SU-DHL-6 (cell line): ENCODE results near the gene CDC42BPA.

ENCODE experiments used
- H2AFZ ChIP-seq: fragments of 200-600 bp; sonication (generic); 2 replicates; pipeline ENCODE4 v1.6.1; 2014; ENCODE audit warnings: low read depth, mild to moderate bottlenecking, moderate library complexity, mixed read lengths, antibody characterized with exemption, low read length; ENCODE audit not compliant: severe bottlenecking
- H3F3A ChIP-seq: fragments of 200-600 bp; shearing (Covaris generic); 2 replicates; pipeline ENCODE4 v1.6.0; 2016; ENCODE audit warnings: antibody characterized with exemption, mild to moderate bottlenecking; ENCODE audit not compliant: insufficient read depth
- H3K27ac ChIP-seq: fragments of 200-600 bp; sonication (generic); 2 replicates; pipeline ENCODE4 v1.5.1; 2016; ENCODE audit warnings: low read depth, mild to moderate bottlenecking, low read length, moderate library complexity, mixed read lengths
- H3K27me3 ChIP-seq: fragments of 200-600 bp; sonication (generic), shearing (Covaris generic); 2 replicates; pipeline ENCODE4 v1.6.0; 2014; ENCODE audit warnings: mild to moderate bottlenecking, low read length
- H3K36me3 ChIP-seq: fragments of 200-600 bp; sonication (generic); 2 replicates; pipeline ENCODE4 v1.6.1; 2014; ENCODE audit warnings: mild to moderate bottlenecking, low read length, mixed read lengths
- H3K4me2 ChIP-seq: fragments of 300-600, 200-600 bp; shearing (Covaris generic), sonication (generic); 2 replicates; pipeline ENCODE4 v1.6.0; 2014; ENCODE audit warnings: low read length, low read depth, mild to moderate bottlenecking; ENCODE audit not compliant: poor library complexity, severe bottlenecking
- H3K4me3 ChIP-seq: fragments of 200-600 bp; sonication (generic); 2 replicates; pipeline ENCODE4 v1.5.1; 2014; ENCODE audit warnings: antibody characterized with exemption, low read length, mild to moderate bottlenecking, mixed read lengths; ENCODE audit not compliant: insufficient read depth, poor library complexity, severe bottlenecking
- H3K79me2 ChIP-seq: fragments of 200-600 bp; sonication (generic); 2 replicates; pipeline ENCODE4 v1.6.1; 2014; ENCODE audit warnings: mild to moderate bottlenecking, low read length, moderate library complexity; ENCODE audit not compliant: insufficient read depth
- H3K9ac ChIP-seq: fragments of 200-600 bp; sonication (generic); 2 replicates; pipeline ENCODE4 v1.7.0; 2014; ENCODE audit warnings: mild to moderate bottlenecking, low read length
- H3K9me2 ChIP-seq: fragments of 200-600 bp; sonication (generic); replicated peaks from 2 replicates; pipeline ENCODE4 v1.6.1; 2014; ENCODE audit warnings: low read length; ENCODE audit not compliant: insufficient read depth
- H3K9me3 ChIP-seq: fragments of 200-600 bp; sonication (generic); 2 replicates; pipeline ENCODE4 v1.6.1; 2014; ENCODE audit warnings: low read length, mixed read lengths; ENCODE audit not compliant: insufficient read depth
- H4K20me1 ChIP-seq: fragments of 200-600 bp; sonication (generic); 2 replicates; pipeline ENCODE4 v1.6.1; 2014; ENCODE audit warnings: low read depth, mild to moderate bottlenecking, antibody characterized with exemption, low read length, moderate library complexity, mixed read lengths
- EZH2phosphoT487 ChIP-seq: fragments of 200-600 bp; sonication (generic), shearing (Covaris generic); conservative IDR thresholded peaks from 2 replicates; pipeline ENCODE4 v1.6.1; 2018; ENCODE audit warnings: mild to moderate bottlenecking, antibody characterized with exemption, low read length, moderate library complexity, mixed read lengths
- TF ChIP-seq, protein P1 (sequence below): fragments of 200-600 bp; sonication (generic); IDR thresholded peaks from one replicate; pipeline ENCODE4 v1.5.1; 2017; ENCODE audit warnings: antibody characterized with exemption, mild to moderate bottlenecking, low read length, moderate library complexity; ENCODE audit not compliant: insufficient read depth, poor library complexity, severe bottlenecking

CDC42BPA gene

DNA sequence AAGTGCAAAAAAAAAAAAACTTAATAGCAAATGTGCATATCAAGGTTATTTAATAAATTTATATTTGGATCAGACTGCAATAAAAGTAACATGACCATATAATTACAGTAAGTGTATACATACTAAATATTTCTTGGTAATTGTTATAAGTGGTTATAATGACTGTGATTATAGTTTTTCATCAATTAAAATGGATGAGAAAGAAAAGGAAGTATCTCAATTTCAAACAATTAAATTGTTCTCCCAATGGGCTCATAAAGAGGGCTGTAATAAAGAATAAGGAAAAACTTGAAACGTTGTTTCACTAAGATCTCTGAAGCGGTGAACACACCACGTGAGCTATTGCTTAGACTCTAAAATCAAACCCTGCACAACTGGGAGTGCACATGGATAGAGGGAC is 104.1 kb downstream of the CDC42BPA start:
- Histone ChIP-seq H3K4me2 (no peak overlapping the region), H2AFZ (no peak overlapping the region), H3K36me3 (no peaks in the 10 kb centered on the region), H4K20me1 (no peaks in the 10 kb centered on the region), H3K9me3 (no peaks in the 10 kb centered on the region), H3K79me2 (no peaks in the 10 kb centered on the region), H3K9ac (no peak overlapping the region), H3K9me2 (no peaks in the 10 kb centered on the region), H3K27ac (no peak overlapping the region), H3K4me3 (no peak overlapping the region), H3K27me3 (no peaks in the 10 kb centered on the region), H3F3A (no peaks in the 10 kb centered on the region)
- TF ChIP-seq, protein P1, sequence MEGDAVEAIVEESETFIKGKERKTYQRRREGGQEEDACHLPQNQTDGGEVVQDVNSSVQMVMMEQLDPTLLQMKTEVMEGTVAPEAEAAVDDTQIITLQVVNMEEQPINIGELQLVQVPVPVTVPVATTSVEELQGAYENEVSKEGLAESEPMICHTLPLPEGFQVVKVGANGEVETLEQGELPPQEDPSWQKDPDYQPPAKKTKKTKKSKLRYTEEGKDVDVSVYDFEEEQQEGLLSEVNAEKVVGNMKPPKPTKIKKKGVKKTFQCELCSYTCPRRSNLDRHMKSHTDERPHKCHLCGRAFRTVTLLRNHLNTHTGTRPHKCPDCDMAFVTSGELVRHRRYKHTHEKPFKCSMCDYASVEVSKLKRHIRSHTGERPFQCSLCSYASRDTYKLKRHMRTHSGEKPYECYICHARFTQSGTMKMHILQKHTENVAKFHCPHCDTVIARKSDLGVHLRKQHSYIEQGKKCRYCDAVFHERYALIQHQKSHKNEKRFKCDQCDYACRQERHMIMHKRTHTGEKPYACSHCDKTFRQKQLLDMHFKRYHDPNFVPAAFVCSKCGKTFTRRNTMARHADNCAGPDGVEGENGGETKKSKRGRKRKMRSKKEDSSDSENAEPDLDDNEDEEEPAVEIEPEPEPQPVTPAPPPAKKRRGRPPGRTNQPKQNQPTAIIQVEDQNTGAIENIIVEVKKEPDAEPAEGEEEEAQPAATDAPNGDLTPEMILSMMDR: no peak
- TF ChIP-seq EZH2phosphoT487: no peak

DNA sequence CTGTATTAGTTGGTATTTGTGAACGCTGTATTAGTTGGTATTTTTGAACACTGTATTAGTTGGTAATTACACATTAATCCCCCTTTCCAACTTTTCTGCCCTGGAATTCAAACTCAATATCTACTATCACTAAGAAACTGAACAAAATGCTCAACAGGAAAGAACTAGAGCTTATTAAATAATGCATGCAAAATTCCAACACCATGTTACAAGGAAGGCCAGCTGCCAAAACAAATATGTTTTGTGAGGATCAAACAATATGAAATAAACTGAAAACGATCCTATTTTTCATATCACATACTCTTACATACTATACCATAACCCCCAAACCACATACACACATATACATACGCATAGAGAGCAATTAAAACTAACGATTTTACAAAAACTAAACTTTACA is 104.9 kb downstream of the CDC42BPA start:
- no peak overlapping the region for H3K4me3 ChIP-seq
- H3K9ac ChIP-seq: no peak overlapping the region
- no peak for TF ChIP-seq EZH2phosphoT487
- TF ChIP-seq, protein P1: no peak
- H3K9me3 ChIP-seq: no peaks in the 10 kb centered on the region
- no peaks in the 10 kb centered on the region for H3K79me2 ChIP-seq
- no peaks in the 10 kb centered on the region for H3K27me3 ChIP-seq
- H4K20me1 ChIP-seq: no peaks in the 10 kb centered on the region
- H3F3A ChIP-seq: no peaks in the 10 kb centered on the region
- H3K27ac ChIP-seq: no peak overlapping the region
- no peak overlapping the region for H2AFZ ChIP-seq
- no peaks in the 10 kb centered on the region for H3K9me2 ChIP-seq
- no peak overlapping the region for H3K4me2 ChIP-seq
- no peaks in the 10 kb centered on the region for H3K36me3 ChIP-seq

DNA sequence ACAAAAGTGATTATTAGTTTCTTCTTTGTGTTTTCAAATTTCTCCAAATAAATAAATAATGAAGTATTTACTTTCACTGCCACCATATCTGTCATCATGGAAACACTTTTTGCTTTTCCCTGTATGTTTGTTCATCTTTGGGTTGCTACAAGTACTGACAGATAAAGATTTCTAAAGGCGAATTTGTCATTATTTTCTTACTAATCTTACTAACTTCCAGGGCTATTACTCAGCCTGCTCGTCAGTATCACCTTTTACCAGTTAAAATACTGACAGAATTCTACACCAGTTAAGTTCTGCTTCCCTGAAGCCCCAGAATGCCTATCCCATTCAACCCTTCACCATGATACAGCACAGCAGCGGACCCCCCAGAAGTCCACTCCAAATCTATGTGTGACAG is 106.1 kb downstream of the CDC42BPA start:
- Histone ChIP-seq H4K20me1 (no peaks in the 10 kb centered on the region), H2AFZ (no peak overlapping the region), H3K36me3 (no peaks in the 10 kb centered on the region), H3K9me3 (no peaks in the 10 kb centered on the region), H3K9me2 (no peaks in the 10 kb centered on the region), H3K9ac (no peak overlapping the region), H3K79me2 (no peaks in the 10 kb centered on the region), H3K27ac (no peak overlapping the region), H3K4me2 (no peak overlapping the region), H3K27me3 (no peaks in the 10 kb centered on the region), H3F3A (no peaks in the 10 kb centered on the region), H3K4me3 (no peak overlapping the region)
- no peak for TF ChIP-seq EZH2phosphoT487
- TF ChIP-seq, protein P1: no peak
